ENCODE results near the gene LRMDA.

DNA sequence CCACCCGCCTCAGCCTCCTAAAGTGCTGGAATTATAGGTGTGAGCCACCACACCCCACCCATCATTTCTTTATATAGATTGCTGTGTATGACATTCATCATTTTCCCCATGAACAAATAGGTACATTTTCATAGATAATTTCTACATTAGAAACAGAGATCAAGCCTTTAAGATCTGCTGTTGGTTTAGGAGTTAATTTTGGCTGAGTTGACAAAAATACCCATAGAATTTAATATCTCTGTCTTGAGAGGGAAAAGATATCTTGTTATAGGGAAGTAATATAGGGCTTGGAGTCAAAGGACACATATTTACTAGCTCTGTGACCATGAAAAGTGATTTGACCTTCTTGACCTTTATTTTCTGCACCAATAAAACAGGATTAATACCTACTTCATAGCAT, 51.8 kb downstream of the LRMDA start:
- TF ChIP-seq, protein P1, sequence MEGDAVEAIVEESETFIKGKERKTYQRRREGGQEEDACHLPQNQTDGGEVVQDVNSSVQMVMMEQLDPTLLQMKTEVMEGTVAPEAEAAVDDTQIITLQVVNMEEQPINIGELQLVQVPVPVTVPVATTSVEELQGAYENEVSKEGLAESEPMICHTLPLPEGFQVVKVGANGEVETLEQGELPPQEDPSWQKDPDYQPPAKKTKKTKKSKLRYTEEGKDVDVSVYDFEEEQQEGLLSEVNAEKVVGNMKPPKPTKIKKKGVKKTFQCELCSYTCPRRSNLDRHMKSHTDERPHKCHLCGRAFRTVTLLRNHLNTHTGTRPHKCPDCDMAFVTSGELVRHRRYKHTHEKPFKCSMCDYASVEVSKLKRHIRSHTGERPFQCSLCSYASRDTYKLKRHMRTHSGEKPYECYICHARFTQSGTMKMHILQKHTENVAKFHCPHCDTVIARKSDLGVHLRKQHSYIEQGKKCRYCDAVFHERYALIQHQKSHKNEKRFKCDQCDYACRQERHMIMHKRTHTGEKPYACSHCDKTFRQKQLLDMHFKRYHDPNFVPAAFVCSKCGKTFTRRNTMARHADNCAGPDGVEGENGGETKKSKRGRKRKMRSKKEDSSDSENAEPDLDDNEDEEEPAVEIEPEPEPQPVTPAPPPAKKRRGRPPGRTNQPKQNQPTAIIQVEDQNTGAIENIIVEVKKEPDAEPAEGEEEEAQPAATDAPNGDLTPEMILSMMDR (IDR thresholded peaks at IDR 0.05), result no peak
- no peak for TF ChIP-seq POLR2A (IDR thresholded peaks at IDR 0.05)
